ENCODE results near the gene KRT7.

Gene KRT7

DNA sequence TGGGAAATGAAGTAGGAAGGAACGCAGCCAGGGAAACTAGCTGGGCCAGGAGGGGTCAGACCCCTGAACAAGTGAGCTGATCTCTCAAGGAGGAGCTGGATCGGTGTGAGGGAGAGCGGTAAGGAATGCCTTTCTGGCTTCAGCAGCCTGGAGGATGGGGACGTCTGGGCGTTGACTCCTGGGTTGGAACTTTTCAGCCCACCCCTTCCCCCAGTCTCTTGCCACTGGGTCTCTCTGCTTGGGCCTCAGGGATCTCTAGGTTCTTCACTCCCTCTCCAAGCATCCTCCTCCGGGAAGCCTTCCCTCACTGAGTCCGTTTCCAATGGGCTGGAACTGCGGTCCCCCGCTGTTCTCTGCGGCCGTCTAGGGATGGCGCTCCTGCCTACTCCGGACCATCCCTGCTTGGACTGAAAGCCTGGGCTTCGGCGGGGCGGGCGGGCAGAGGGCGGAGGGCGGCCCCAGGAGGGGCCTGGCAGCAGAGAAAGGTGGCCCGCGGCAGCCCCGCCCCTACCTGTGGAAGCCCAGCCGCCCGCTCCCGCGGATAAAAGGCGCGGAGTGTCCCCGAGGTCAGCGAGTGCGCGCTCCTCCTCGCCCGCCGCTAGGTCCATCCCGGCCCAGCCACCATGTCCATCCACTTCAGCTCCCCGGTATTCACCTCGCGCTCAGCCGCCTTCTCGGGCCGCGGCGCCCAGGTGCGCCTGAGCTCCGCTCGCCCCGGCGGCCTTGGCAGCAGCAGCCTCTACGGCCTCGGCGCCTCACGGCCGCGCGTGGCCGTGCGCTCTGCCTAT, at the start of gene KRT7:
TSS of gene KRT7 (plus strand) at position 570 of the 788 bp plus-strand sequence. CDS start at position 624, 54 bp downstream.
- no peak for DNase-seq

DNA sequence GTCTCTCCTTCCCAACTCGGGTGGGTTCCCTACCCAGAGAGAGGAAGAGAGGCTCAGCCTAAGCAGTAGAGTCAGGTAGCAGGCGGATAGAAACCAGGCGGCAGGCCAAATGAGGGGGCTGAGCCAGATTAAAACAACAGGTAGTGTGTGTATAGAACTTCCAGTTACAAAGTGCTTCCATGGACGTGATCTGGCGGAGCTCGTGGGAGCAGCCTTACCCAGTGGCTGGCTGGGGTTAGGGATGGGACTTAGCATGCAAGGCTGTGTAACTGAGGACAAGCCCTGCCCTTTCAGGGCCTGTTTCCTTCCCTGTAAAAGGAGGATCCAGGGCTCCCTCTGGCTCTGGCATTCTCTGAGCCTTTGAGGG, 49.5 kb upstream of the KRT7 start:
- no peak for DNase-seq

DNA sequence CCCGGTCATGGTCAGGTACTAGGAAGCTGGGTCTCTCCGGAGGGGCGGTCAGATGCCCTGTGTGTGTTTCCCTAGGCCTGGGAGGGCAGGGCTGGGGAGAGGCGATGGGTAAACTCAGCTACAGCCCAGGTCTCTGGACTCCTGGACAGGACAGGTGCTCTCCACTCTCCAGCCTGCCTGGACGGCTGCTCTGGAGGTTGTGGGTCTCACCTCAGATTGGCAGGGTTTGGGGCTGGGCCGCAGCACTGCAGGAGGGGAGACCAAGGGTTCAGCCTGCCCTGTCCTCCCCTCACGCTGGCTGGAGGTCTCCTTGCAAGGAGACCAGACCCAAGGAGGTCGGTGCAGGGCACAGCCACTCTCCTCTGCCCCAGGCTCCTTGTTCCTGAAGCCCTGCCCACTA, 49.1 kb upstream of the KRT7 start:
- DNase-seq = no peak

DNA sequence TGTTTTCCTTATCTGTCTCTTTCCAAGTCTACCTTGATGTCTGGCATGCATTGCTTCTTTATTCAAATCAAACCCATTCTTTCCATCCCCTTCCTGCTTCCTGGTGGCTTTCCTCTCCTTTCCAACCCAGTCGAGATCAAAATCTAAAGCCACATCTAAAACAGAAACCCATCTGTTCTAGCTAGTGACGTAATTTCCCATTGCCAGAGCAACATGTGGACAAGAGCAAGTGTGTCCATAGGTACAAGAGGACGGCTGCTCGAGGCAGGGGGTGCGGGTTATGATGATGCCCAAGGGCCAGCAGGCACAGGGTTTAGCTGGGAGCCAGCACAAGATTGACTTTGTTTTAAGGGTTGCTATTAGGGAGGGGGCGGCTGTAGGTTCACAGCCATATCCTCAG, 48.2 kb upstream of the KRT7 start:
- DNase-seq = no peak

DNA sequence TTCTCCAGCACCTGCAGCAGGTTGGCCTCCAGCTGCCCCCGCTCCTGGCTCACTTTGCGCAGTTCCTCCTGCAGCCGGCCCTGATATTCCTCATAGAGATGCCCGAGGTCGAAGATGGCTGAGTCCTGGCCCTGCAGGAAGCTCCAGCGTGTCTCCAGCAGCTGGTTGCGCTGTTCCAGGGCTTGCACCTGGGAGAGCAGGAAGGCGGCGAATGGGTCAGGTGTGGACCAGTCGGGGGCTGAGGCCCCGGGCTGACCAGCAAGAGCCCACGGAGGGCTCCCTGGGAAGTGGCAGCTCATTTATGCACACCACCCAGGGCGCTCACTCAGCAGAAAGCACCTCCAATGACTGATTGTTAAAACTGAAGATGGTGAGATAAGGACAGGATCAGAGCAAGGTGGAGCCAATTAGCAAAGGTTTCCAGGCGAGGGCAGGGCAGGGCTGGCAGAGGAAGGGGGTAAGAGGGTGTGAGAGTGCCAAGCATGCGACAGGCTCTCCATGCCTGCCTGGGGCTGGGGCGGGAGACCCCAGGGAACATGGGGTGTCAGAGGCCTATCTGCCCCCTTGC, 47.6 kb upstream of the KRT7 start:
- DNase-seq = no peak

DNA sequence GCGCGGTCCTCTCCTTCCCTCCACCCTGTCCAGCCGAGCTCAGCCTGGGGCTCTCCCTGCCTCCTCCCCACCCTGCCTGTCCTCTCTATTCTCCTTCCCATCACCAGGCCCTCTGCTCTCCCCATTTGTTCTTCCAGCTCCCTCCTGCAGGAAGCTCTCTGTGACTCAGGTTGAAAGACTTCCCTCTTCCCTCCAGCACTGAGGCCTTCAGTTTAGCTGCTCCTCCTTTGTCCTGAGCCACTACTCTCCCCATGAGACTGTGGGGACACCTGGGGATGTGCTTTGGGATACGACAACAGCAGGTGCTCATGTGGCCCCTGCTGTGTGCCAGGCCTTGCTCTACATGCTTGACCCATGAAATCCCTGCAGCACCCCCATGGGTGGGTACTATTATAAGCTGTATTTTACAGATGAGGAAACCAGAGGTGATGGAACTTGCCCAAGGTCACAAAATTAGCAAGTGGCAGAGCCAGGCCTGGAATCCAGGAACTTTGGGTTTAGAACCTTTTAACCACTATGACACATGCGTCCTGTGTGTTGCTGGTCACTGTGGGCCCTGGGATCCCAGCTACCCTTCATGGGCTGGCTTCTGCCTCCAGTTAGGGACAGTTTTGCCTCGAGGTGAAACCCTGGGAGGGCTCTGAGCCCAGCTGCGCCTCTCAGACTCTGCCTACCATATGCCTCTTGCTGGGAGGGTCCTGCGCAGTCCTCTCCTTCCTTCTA, 46.8 kb upstream of the KRT7 start:
- DNase-seq = no peak

DNA sequence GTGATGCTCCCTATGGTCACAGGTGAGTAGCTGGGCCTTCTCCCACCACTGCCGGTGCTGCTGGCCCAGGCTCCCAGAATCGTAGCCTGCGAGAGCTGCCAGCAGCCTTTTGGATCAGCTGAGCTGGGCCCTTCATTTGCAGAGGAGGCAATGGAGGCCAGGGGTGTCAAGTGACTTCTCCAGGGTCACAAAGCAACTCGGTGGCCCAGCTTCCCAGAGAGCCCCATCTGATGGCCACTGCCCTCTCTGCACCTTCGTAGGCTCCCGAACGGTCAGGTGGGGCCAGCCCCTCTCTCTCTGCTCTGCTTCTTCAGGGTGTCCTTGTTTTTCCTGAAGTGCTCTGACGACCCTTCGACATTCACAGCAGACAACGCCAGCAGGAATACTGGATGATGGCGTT, 45.8 kb upstream of the KRT7 start:
- no peak for DNase-seq

DNA sequence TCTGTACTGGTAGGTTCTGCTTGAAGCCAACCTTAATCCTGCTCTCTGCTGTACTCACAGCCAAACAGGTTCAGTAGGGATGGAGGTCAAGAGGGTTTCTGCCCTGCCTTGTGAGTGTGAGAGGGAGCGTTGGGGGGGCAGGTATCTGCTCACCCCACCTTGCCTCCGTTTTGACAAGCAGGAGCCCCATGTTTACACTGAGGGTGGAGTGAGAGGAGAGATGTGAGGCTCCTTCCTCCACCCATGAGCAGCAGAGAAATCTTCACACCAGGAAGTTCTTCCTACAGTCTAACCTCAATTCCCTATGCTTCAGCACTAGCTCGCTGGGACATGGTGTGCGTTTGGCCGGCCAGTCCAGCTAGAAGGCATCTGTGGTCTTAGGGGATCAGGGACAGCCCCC, 45.4 kb upstream of the KRT7 start:
- no peak for DNase-seq

DNA sequence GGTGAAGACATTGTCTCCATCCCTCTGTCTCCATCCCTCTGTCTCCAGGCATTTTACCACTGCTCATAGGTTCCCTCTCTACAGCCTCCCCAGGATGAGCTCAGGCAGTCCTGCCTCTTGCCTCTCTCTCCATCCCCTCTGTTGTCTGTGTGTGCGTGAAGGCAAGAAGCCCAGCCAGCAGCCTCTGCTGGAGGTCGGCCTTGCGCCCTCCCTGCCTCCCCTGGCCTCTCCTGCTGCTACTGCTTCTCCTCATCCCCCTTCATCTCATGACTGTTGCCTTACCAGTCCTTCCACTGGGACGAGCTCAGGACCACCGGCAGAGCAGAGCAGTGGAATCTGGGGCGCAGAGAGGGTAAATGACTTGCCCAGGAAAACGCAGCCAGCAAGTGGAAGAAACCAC, 44.4 kb upstream of the KRT7 start:
- DNase-seq = no peak

DNA sequence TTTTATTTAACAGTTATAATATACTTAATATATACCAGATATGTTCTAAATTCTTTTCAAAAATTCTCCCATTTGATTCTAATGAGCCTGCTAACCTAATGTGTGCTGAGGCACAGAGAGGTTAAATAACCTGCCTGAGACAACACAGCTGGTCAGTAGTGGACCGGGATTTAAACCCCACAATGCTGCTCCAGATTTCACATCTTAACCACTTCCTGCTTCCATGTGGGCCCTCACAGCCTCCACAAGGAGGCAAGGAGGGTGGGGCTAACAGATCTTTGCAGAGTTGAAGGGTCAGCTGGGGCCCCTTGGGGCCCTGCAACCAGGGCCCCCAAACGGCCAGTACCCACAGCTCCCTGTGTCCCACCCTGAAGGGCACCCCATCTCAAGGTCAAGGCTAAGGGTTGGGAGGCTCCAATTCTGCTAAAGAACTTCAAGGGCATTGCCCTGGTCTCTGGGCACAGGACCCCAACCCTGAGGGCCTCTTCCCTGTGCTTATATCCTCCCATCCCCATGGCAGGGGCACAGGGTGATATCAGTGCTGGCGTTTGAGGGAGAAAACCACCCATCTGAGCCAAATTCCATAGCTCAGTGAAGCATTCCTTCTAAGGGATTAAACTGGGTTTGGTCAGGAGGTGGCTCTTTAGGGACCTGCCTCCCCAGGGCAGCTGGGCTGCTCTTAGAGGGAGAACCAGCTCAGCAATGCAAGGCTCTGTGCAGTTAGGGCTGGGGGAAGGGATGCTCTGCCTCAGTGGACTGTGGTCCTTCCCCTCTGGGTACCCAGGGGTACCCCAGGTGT, 43.5 kb upstream of the KRT7 start:
- DNase-seq = no peak

DNA sequence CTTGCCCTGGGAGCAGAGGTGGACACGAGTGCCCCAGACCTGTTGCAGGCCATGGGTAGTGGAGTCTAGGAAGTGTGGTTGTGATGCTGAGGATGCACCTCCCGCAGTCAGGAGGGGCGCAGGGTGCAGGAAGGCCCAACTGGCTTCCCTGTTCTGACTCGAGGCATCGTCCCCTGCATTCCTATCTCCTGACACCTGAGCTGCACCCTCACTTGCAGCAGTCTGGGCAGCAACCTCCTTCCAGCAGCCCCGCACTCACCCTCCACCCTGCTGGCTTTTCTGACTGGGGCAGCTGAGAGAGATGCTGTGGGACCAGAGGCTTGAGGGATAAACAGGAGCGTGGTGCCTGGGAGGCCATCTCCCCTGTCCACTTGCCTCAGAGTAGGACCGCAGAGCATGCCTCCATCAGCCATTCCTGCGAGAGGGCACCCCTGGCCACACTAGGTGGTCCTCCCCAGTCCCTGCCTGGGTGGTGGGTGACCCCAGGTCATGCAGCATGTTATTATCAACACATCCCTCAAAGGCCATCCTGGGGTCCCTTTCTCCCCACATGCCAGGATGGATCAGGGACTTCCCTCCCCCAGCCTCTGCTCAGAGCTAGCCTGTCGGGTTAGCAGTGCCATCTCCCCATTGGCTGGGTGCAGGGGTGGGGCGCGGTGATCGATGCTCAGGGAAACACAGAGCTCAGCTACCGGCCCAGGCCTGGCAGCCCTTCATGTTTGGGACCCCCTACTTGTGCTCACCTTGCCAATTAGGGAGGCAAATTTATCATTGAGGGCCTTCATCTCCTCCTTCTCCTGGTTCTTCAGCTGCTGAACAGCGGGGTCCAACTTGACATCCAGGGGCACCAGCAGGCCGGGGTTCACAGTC, 41.9 kb upstream of the KRT7 start:
- DNase-seq = no peak

DNA sequence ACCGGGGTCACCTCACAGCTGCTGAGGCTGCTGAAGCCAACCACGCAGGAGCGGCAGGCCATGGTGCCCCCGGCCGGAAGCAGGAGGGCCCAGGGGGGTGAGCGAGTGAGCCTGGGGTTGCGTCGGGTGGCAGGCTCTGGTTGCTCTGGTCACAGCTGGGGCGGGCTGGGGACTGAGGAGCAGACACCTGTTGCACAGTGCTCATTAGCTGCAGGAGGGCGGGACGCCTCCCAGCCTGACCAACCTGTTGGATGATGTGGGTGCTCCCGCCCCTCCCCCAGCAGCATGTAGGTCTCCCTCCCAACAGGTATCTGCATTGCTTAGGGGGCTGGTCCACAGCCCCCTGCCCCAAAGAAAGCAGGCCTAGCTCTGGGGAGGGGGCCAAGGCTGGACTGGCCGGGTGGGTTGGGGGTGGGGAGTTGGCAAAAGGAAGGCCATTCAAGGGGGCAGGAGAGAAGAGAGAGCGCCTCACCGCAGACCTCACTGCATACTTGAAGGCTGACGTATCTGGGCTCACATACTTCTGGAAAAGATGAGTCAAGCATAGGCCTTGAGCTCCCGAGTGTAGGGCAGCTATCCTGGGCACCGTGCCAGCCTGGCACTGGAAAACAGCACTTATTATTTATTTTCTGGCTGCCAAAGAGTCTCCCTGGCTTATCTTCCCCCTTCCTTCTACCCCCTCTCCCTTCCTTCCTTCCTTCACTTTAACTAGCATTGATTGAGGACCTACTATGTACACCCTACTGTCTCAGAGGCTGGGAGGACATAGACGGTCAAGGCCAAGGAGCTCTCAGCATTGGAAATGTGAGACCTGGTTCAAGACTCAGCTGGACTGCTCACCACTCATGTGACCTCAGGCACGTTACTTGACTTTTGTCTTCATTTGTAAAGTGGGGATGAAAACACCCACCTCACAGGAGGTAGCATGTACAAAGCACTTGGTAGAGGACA, 40.9 kb upstream of the KRT7 start, which contains the start of gene KRT80:
TSS of gene KRT80 (minus strand) at position 174 of the 951 bp plus-strand sequence. CDS start at position 62, 112 bp downstream.
- peak; percentile 71 for DNase-seq

DNA sequence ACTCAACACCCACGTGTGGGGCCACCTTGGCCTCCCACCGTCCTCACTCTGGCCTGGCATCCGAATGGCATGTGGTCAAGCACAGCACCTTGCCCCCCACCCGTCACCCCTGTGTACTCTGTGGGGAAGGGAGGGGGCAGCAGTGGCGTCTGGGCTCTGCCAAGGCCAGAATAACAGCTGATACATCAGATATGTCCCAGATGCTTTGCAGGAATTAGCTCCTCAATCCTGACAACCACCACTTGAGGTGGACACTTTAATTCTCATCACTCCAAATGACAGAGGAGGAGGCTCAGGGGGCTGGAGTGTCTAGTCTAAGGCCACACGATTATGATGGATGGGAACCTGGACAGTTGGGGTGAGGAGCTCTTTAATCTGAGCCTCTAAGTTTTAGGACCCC, 39.5 kb upstream of the KRT7 start:
- no peak for DNase-seq

DNA sequence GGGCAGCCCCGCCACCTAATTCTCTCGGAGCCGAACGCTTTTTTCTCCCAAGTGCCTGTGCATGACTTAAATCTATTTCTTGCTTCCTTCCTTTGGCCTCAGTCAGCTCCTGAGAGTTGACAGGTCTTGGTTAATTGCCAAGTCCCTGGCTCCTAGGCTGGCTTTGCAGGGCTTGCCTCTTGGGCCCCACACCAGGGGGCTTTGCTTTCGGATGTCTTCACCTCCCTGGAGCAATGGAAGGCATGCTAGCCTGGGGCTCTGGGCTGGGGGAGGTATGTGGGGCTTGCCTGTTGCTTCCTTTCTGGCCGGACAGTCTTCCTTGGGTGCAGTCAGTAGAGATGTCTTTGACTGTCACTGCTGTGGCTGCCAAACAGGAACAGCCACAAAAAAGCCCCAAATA, 39.1 kb upstream of the KRT7 start:
- DNase-seq = peak; percentile 63

DNA sequence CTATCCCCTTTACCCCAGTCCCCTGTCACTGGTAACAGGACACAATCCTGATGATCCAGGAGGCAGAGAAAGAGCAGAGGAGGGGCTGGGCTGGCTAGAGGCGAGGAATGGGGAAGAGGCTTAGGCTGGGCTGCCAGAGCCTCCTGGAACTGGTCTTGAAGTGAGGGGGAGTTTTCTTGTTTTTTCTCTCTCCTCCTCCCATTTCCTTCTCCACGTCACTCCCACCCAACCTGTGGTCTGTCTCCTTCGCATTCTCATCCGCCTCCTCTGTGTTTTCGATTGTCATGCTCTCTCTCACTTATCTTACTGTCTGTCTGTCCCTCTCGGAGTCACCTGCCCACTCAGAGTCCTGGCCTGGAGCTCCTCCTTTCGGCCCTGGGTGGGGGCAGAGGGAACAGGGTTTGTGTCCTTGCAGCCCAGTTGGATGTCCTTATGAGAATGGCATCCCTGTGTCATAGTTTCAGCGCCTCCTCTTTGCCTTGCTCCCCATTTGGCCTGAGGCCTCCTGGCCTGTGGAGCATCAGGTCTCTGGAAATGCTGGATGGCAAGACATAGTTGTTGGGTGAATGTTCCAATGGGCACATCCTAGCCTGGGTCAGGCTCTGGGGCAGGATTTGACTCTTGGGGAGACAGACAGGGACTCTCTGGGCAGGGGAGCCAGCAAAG, 37.8 kb upstream of the KRT7 start:
- no peak for DNase-seq

DNA sequence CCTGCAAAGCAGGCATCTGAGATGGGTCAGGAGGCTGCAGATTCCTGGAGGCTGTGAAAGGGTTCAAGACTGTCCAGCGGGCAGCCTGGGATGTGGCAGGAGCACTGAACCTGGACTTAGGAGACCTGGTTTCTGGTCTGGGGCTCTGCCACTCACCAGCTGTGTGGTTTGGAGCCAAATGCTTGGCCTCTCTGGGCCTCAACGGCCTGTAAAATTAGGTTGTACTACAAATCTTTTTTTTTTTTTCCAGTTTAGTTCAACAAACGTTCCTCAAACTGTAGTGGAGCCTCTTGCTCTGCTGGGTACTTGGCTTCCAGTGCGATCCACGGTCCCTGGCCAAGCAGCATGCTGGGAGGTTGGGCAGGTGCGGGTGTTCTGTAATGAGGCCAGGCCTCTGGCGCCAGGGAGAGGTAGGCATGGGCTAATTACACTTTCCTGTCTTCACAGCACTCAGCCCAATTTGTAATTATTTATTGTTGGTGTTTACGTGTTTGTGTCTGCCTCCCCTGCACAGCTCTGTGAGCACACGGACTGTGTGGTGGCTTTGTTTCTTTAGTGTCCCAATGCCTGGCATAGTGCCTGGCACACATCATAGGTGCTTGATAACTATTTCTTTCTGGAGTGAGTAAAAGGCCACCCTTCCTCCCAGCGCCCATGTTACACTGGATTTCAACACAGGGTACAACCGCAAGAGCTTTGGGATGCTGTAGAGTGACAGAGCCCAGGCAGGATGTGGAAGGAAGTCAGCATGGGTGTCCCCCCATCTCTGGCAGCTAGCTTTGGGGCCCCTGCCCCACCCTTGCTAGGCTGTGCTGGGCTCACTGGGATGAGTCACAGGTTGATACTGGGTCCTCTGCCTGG, 35.4 kb upstream of the KRT7 start:
- DNase-seq = no peak

DNA sequence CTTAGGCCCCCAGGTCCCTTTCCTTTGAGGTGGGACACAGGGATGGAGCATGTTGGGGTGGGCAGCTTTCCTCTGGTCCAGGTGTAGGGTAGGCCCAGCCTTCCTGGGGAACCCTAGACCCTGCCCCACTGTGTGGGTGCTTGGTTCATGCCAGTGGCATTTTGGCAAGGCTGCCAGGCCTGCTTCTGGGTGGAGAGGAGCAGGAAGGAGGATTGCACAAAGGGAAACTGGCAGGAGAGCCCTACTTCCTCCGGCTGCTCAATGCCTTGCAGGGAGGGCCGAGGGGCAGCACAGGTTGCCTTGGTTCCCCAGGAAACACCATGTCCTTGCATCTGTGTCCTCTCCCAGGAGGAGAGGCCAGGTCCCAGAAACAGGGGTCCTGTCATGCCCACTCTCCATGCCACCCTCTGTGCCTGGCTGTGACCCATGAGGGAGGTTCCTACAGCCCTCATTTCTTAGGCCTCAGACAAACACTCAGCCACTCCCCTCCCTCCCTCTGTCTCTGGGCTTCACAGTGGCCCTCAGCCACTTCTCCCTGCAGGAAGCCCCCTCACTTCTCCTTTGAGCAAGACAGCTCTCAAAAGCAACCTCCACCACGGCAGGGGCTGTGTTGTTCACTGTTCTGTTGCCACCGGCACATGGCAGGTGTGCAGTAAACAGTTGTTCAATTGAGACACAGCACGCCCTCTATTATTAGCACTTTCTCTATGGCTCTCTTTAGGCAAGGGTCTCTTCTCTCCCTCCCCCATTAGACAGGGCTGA, 34.4 kb upstream of the KRT7 start:
- DNase-seq = no peak

DNA sequence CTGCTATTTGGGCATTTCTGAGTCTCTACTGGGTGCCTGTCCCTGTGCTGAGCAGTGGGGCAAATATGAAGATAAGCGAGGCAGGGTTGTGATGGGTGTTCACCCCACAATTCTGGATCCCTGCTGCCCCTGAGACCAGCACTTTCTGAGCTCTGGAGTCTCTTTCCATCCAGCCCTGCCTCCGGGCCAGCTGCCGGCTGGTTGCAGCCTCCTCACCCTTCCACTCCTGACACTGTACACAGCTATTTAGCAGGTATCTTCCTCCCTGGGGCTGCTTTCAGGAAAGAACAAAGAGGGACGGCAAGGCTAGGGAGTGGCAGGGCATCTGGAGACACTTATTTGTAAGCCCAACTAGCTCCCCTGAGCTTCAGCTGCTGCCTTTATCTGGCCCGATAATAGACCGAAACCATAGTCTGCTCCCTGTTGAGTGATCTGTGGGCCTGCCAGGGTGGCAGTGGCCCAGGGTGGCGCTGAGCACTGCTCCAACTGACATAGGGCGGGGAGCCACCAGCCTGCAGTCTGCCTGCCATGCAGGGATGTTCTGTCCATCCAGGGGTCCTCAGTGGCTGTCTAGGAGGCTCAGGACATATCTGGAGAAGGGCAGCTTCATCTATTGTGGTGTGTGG, 33.6 kb upstream of the KRT7 start:
- no peak for DNase-seq

All from eye (tissue), 1 donor.